HCT116 (cell line): ENCODE data around the gene SPATA19. TPM values are rescaled to one million over a fixed set of nuclear protein-coding genes. Genes with fewer than 3 reads are reported as not detected.

Experiments
- ATAC-seq: fragments of 200-7000 bp; cut with Tn5 transposase; 2 replicates; pipeline ENCODE4 v1.9.1; 2020; ENCODE audit warnings: mild to moderate bottlenecking, moderate library complexity
- BruUV-seq: library from RNA; stranded (reverse); fragments of 400-500 nt; replicated peaks from 2 replicates; lab custom pipeline; 2021; lab: Mats Ljungman, UMichigan
- CTCF ChIA-PET: fragments of 300-600 bp; sonication (Branson Sonifier 250); formaldehyde crosslinking; loops from one replicate; lab custom pipeline; 2021; ENCODE audit warnings: antibody characterized with exemption; lab: Charles Lee
- POLR2A ChIA-PET: fragments of 300-600, 350-600 bp; sonication (Branson Sonifier 250); formaldehyde crosslinking; loops from one replicate; lab custom pipeline; 2021; ENCODE audit warnings: antibody characterized with exemption; lab: Charles Lee
- RAD21 ChIA-PET, 2 experiments: fragments of 300-600 bp; sonication (Branson Sonifier 250); formaldehyde crosslinking; loops; one replicate each; lab custom pipeline; 2023; ENCODE audit warnings: low total read pairs in 2 of 2; ENCODE audit not compliant: uncharacterized antibody in 2 of 2, unreplicated experiment in 2 of 2, low non-redundant PET in 1 of 2; lab: Charles Lee
- DNase-seq: peaks from one replicate; pipeline ENCODE4 v3.0.0-alpha.2; 2010; ENCODE audit warnings: low read depth, low spot score
- H2AFZ ChIP-seq: fragments of 200-600 bp; shearing (Covaris generic), sonication (generic); 2 replicates; pipeline ENCODE4 v1.6.1; 2017; ENCODE audit warnings: low read depth, mixed run types, mixed read lengths, antibody characterized with exemption, low read length; ENCODE audit not compliant: poor library complexity, severe bottlenecking
- H3K27ac ChIP-seq: 2 replicates; pipeline ENCODE4 v1.5.1; 2012; ENCODE audit warnings: low read depth, low read length
- H3K27me3 ChIP-seq: fragments of 200-600 bp; sonication (generic); 2 replicates; pipeline ENCODE4 v1.6.1; 2016; ENCODE audit warnings: mixed run types, low read length, mixed read lengths; ENCODE audit not compliant: insufficient read depth
- H3K36me3 ChIP-seq, 2 experiments: fragments of 200-500 bp in 1 of 2; fragments of 200-600 bp in 1 of 2; sonication (Bioruptor generic) in 1 of 2; sonication (generic) in 1 of 2; 2 replicates each; pipeline versions ENCODE4 v1.5.1 to v1.6.1; 2014 to 2016; ENCODE audit warnings: low read length in 2 of 2, inconsistent platforms in 1 of 2, mixed read lengths in 1 of 2, mixed run types in 1 of 2; ENCODE audit not compliant: insufficient read depth in 2 of 2, control insufficient read depth in 1 of 2
- H3K4me1 ChIP-seq, 2 experiments: fragments of 200-600 bp in 1 of 2; sonication (generic) in 1 of 2; 2 replicates each; pipeline versions ENCODE4 v1.5.1 to v1.6.1; 2012 to 2017; ENCODE audit warnings: low read length in 2 of 2, inconsistent platforms in 1 of 2, mild to moderate bottlenecking in 1 of 2, mixed read lengths in 1 of 2, mixed run types in 1 of 2, moderate library complexity in 1 of 2; ENCODE audit not compliant: insufficient read depth in 2 of 2, control insufficient read depth in 1 of 2
- H3K4me2 ChIP-seq: fragments of 200-600 bp; sonication (generic); 2 replicates; pipeline ENCODE4 v1.6.1; 2017; ENCODE audit warnings: mixed run types, low read length, mixed read lengths
- H3K4me3 ChIP-seq, 2 experiments: fragments of 200-600 bp in 1 of 2; sonication (generic) in 1 of 2; replicated peaks in 1 of 2; 2 replicates each; pipeline ENCODE4 v1.5.1; 2011 to 2016; ENCODE audit warnings: low read length in 2 of 2, control low read depth in 1 of 2, low read depth in 1 of 2, mild to moderate bottlenecking in 1 of 2, mixed read lengths in 1 of 2, mixed run types in 1 of 2
- H3K79me2 ChIP-seq: fragments of 200-600 bp; sonication (generic); 2 replicates; pipeline ENCODE4 v1.6.1; 2017; ENCODE audit warnings: mild to moderate bottlenecking, mixed run types, low read length, moderate library complexity, mixed read lengths; ENCODE audit not compliant: insufficient read depth
- H3K9ac ChIP-seq: fragments of 200-600 bp; sonication (generic); 2 replicates; pipeline ENCODE4 v1.6.1; 2016; ENCODE audit warnings: low read length, mixed read lengths
- H3K9me2 ChIP-seq: fragments of 200-600 bp; sonication (generic), shearing (Covaris generic); 2 replicates; pipeline ENCODE4 v1.6.1; 2017; ENCODE audit warnings: mixed run types, mild to moderate bottlenecking, moderate library complexity; ENCODE audit not compliant: insufficient read depth
- H3K9me3 ChIP-seq, 2 experiments: fragments of 200-500 bp in 1 of 2; fragments of 200-600 bp in 1 of 2; sonication (Bioruptor generic) in 1 of 2; sonication (generic) in 1 of 2; 2 replicates each; pipeline ENCODE4 v1.6.1; 2014 to 2017; ENCODE audit warnings: low read length in 2 of 2, mixed read lengths in 2 of 2, inconsistent platforms in 1 of 2, low read depth in 1 of 2, mild to moderate bottlenecking in 1 of 2, mixed run types in 1 of 2, moderate library complexity in 1 of 2; ENCODE audit not compliant: control insufficient read depth in 1 of 2, insufficient read depth in 1 of 2
- H4K20me1 ChIP-seq: fragments of 200-600 bp; sonication (generic), shearing (Covaris generic); 2 replicates; pipeline ENCODE4 v1.6.1; 2017; ENCODE audit warnings: mixed run types, mild to moderate bottlenecking, moderate library complexity; ENCODE audit not compliant: insufficient read depth
- CEBPB ChIP-seq: IDR thresholded peaks from 2 replicates; pipeline ENCODE4 v1.6.1; 2012; ENCODE audit warnings: low read depth
- ELF1 ChIP-seq: IDR thresholded peaks from 2 replicates; pipeline ENCODE4 v1.6.1; 2012; ENCODE audit warnings: low read depth, borderline replicate concordance
- JUND ChIP-seq: IDR thresholded peaks from 2 replicates; pipeline ENCODE4 v1.6.1; 2012
- SIN3A ChIP-seq: IDR thresholded peaks from 2 replicates; pipeline ENCODE4 v1.6.1; 2012; ENCODE audit warnings: low read depth
- SP1 ChIP-seq: IDR thresholded peaks from 2 replicates; pipeline ENCODE4 v1.6.1; 2012; ENCODE audit warnings: low read depth
- TCF7L2 ChIP-seq: IDR thresholded peaks from 2 replicates; pipeline ENCODE4 v1.7.0; 2011; ENCODE audit warnings: borderline replicate concordance, inconsistent platforms; ENCODE audit not compliant: insufficient read depth, insufficient read length; ENCODE audit errors: extremely low read depth
- YY1 ChIP-seq: IDR thresholded peaks from 2 replicates; pipeline ENCODE4 v1.6.1; 2011; ENCODE audit warnings: low read length, low read depth, moderate library complexity, mild to moderate bottlenecking; ENCODE audit not compliant: insufficient replicate concordance; ENCODE audit errors: extremely low read depth
- ZNF274 ChIP-seq: fragments of 200-500 bp; sonication (Bioruptor generic); IDR thresholded peaks from 2 replicates; pipeline ENCODE4 v1.6.1; 2014; ENCODE audit warnings: mild to moderate bottlenecking, low read depth, low read length, inconsistent platforms
- intact Hi-C: fragments of 100-400 bp; cut with micrococcal nuclease; formaldehyde crosslinking; loops from 2 replicates; pipeline ENCODE4 v1.10.0; 2022
- total RNA-seq: library from RNA; stranded (reverse); gene quantifications from one replicate; pipeline ENCODE4 v1.2.1, GENCODE V29; 2021; ENCODE audit not compliant: unreplicated experiment
- TF ChIP-seq, protein P1 (sequence below): IDR thresholded peaks from 2 replicates; pipeline ENCODE4 v1.6.1; 2012
- TF ChIP-seq, protein P2 (sequence below), 3 experiments: fragments of 200-600 bp in 1 of 3; sonication (generic) in 1 of 3; IDR thresholded peaks in 2 of 3; conservative IDR thresholded peaks in 1 of 3; 2 replicates each; pipeline ENCODE4 v1.5.1; 2012 to 2017; ENCODE audit warnings: low read depth in 2 of 3, low read length in 2 of 3, antibody characterized with exemption in 1 of 3, borderline replicate concordance in 1 of 3, control low read depth in 1 of 3, mild to moderate bottlenecking in 1 of 3, mixed read lengths in 1 of 3, mixed run types in 1 of 3, moderate library complexity in 1 of 3; ENCODE audit not compliant: insufficient read depth in 1 of 3
- TF ChIP-seq, protein P3 (sequence below): IDR thresholded peaks from 2 replicates; pipeline ENCODE4 v1.6.1; 2012; ENCODE audit warnings: low read depth

SPATA19 gene
- total RNA-seq, 1 experiment from 2014 or later = not detected

- Histone ChIP-seq H3K9ac (no peak overlapping the region), H4K20me1 (no peaks in the 10 kb centered on the region), H3K79me2 (no peaks in the 10 kb centered on the region), H3K36me3 (no peaks in the 10 kb centered on the region), H2AFZ (no peak overlapping the region), H3K9me3 (no peaks in the 10 kb centered on the region), H3K4me1 (no peaks in the 10 kb centered on the region), H3K27ac (no peak overlapping the region), H3K27me3 (peaks cover 3% of the 10 kb centered on the region), H3K4me3 (no peak overlapping the region), H3K4me2 (no peak overlapping the region), H3K9me2 (no peaks in the 10 kb centered on the region)
- RAD21 ChIA-PET = no interaction called here
- TF ChIP-seq, protein P1, sequence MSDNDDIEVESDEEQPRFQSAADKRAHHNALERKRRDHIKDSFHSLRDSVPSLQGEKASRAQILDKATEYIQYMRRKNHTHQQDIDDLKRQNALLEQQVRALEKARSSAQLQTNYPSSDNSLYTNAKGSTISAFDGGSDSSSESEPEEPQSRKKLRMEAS = no peak
- TF ChIP-seq ZNF274 (no peak), CEBPB (no peak), TCF7L2 (no peak), SP1 (no peak)
- TF ChIP-seq, protein P2, sequence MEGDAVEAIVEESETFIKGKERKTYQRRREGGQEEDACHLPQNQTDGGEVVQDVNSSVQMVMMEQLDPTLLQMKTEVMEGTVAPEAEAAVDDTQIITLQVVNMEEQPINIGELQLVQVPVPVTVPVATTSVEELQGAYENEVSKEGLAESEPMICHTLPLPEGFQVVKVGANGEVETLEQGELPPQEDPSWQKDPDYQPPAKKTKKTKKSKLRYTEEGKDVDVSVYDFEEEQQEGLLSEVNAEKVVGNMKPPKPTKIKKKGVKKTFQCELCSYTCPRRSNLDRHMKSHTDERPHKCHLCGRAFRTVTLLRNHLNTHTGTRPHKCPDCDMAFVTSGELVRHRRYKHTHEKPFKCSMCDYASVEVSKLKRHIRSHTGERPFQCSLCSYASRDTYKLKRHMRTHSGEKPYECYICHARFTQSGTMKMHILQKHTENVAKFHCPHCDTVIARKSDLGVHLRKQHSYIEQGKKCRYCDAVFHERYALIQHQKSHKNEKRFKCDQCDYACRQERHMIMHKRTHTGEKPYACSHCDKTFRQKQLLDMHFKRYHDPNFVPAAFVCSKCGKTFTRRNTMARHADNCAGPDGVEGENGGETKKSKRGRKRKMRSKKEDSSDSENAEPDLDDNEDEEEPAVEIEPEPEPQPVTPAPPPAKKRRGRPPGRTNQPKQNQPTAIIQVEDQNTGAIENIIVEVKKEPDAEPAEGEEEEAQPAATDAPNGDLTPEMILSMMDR (IDR thresholded peaks at IDR 0.05 in 2 of 3, conservative IDR thresholded peaks at IDR 0.05 in 1 of 3; ENCODE audit: borderline replicate concordance in 1 of 3, insufficient read depth in 1 of 3, low read depth in 2 of 3, low read length in 2 of 3) = no peak
- CTCF ChIA-PET = no interaction called here
- ATAC-seq = no peak
- DNase-seq = no peak
- intact Hi-C loops = no loop called here
- no TSS peak for BruUV-seq
- POLR2A ChIA-PET = no interaction called here
Measured at GRCh38 chr11:133797554-133797953, 47.8 kb downstream of the SPATA19 start.

GRCh38 chr11:133796043-133796795 is 49.1 kb downstream of the SPATA19 start:
- ChIA-PET POLR2A (no interaction called here), RAD21 (no interaction called here), CTCF (no interaction called here)
- Histone ChIP-seq H3K79me2 (no peaks in the 10 kb centered on the region), H3K4me2 (no peak overlapping the region), H3K9me3 (no peaks in the 10 kb centered on the region), H3K9me2 (no peaks in the 10 kb centered on the region), H4K20me1 (no peaks in the 10 kb centered on the region), H2AFZ (no peak overlapping the region), H3K4me3 (no peak overlapping the region), H3K36me3 (no peaks in the 10 kb centered on the region), H3K9ac (no peak overlapping the region), H3K27me3 (peaks cover 3% of the 10 kb centered on the region; the same call in 1 of the 2 replicates), H3K4me1 (no peaks in the 10 kb centered on the region), H3K27ac (no peak overlapping the region)
- BruUV-seq = no TSS peak
- no peak for ATAC-seq
- intact Hi-C loops = no loop called here
- DNase-seq = no peak
- TF ChIP-seq SIN3A = no peak
- no peak for TF ChIP-seq ELF1
- no peak for TF ChIP-seq YY1
- TF ChIP-seq, protein P3, sequence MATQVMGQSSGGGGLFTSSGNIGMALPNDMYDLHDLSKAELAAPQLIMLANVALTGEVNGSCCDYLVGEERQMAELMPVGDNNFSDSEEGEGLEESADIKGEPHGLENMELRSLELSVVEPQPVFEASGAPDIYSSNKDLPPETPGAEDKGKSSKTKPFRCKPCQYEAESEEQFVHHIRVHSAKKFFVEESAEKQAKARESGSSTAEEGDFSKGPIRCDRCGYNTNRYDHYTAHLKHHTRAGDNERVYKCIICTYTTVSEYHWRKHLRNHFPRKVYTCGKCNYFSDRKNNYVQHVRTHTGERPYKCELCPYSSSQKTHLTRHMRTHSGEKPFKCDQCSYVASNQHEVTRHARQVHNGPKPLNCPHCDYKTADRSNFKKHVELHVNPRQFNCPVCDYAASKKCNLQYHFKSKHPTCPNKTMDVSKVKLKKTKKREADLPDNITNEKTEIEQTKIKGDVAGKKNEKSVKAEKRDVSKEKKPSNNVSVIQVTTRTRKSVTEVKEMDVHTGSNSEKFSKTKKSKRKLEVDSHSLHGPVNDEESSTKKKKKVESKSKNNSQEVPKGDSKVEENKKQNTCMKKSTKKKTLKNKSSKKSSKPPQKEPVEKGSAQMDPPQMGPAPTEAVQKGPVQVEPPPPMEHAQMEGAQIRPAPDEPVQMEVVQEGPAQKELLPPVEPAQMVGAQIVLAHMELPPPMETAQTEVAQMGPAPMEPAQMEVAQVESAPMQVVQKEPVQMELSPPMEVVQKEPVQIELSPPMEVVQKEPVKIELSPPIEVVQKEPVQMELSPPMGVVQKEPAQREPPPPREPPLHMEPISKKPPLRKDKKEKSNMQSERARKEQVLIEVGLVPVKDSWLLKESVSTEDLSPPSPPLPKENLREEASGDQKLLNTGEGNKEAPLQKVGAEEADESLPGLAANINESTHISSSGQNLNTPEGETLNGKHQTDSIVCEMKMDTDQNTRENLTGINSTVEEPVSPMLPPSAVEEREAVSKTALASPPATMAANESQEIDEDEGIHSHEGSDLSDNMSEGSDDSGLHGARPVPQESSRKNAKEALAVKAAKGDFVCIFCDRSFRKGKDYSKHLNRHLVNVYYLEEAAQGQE = no peak
- no peak for TF ChIP-seq CEBPB
- no peak for TF ChIP-seq JUND
- TF ChIP-seq ZNF274 = no peak
- TF ChIP-seq TCF7L2 = no peak
